Hindlimb muscle (tissue), 1 donor: Measurements from ENCODE around the gene PAPSS2. TPM values are rescaled to one million over a fixed set of nuclear protein-coding genes. Genes with fewer than 3 reads are reported as not detected.
"Not testable (repeated sequence)": the region's sequence is repeated elsewhere in the genome, so short reads cannot be mapped to it uniquely, and the experiment has no call there.

Experiments used
- DNase-seq: peaks from one replicate; pipeline ENCODE4 v3.0.0-alpha.2; 2013
- polyA plus RNA-seq: library from polyadenylated mRNA; unstranded; fragments of 120-200 nt; gene quantifications from one replicate; pipeline ENCODE4 v1.2.1, GENCODE V29; 2013; ENCODE audit not compliant: insufficient read length

PAPSS2 gene
- polyA plus RNA-seq, 1 donor: 8.7 TPM

GRCh38 chr10:87642988-87643387, 16.7 kb upstream of the PAPSS2 start:
- no peak for DNase-seq

- DNase-seq: no peak
Observed at GRCh38 chr10:87643920-87644319, 15.8 kb upstream of the PAPSS2 start.

- not testable (repeated sequence) for DNase-seq
Observed at GRCh38 chr10:87644500-87644899, 15.2 kb upstream of the PAPSS2 start.

- no peak for DNase-seq
Observed at GRCh38 chr10:87646192-87646909, 13.3 kb upstream of the PAPSS2 start.

GRCh38 chr10:87646935-87647334, 12.7 kb upstream of the PAPSS2 start:
- no peak for DNase-seq

GRCh38 chr10:87650838-87651589, 8.7 kb upstream of the PAPSS2 start:
- no peak for DNase-seq

GRCh38 chr10:87651801-87652200, 7.9 kb upstream of the PAPSS2 start:
- DNase-seq: no peak

- DNase-seq: no peak
Observed at GRCh38 chr10:87652261-87652660, 7.4 kb upstream of the PAPSS2 start.

GRCh38 chr10:87654212-87654611, 5.5 kb upstream of the PAPSS2 start:
- no peak for DNase-seq

- DNase-seq: no peak
Observed at GRCh38 chr10:87656431-87657072, 3.1 kb upstream of the PAPSS2 start.

GRCh38 chr10:87657371-87657770, 2.3 kb upstream of the PAPSS2 start:
- DNase-seq: no peak

- DNase-seq: no peak
Observed at GRCh38 chr10:87658321-87658795, 1.3 kb upstream of the PAPSS2 start.

- no peak for DNase-seq
Observed at GRCh38 chr10:87658858-87659555, 671 bp upstream of the PAPSS2 start.

- no peak for DNase-seq
Observed at GRCh38 chr10:87660484-87661133, 931 bp downstream of the PAPSS2 start.

GRCh38 chr10:87661861-87662785, 2.4 kb downstream of the PAPSS2 start:
- DNase-seq: no peak

GRCh38 chr10:87664276-87664701, 4.6 kb downstream of the PAPSS2 start:
- DNase-seq: no peak

- no peak for DNase-seq
Observed at GRCh38 chr10:87667493-87667892, 7.8 kb downstream of the PAPSS2 start.

GRCh38 chr10:87668324-87669074, 8.8 kb downstream of the PAPSS2 start:
- no peak for DNase-seq

GRCh38 chr10:87669752-87670151, 10.1 kb downstream of the PAPSS2 start:
- no peak for DNase-seq

GRCh38 chr10:87670586-87670985, 10.9 kb downstream of the PAPSS2 start:
- no peak for DNase-seq
